Hypothalamus (tissue), 51 donors: ENCODE results near the gene KCNMB2.
"Not testable (repeated sequence)": the region's sequence is repeated elsewhere in the genome, so short reads cannot be mapped to it uniquely, and the experiment has no call there.

Experiments used
- DNase-seq, 51 donors: peaks; one replicate each; lab custom pipeline; 2025; lab: John Stamatoyannopoulos, UW

Gene KCNMB2

DNA sequence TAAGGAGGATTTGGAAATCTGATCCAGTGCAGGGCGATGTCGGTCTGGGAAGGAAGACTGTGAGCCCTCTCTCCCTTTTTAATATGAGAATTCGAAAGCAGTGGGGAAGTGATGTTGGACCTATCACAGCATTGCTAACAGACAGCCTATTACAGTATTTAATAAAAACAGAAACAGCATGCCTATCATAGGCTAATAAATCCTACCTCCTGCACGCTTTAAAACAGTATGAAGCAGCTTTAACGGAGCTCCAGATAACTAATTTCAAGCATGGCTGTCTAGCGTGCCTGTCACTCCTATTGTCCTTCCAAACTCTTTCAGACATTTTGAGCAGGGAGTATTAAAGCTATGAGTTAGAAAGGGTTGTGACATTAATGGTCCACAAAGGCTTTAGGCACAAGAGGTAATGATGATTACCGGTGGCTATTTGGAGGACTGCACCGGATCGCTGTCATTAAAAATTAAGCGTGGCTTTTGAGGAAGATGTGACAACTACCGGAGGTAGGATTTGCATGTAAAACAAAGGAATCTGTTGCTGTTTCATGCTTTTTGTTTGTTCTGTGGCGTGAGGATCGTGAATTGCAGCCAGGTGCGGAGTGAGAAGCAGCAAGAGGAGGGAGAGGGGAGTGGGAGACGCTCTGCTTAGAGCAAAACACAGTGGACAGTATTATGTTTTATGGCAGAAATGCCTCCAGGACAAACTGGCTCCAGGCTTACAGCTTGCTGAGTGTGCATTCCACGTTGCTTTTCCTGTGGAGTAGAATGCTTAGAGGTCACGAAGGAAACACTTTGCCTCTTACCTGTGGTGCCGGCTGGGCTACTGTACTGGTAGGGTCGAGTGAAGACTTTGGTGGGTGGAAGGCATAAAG lies at the start of gene KCNMB2:
Gene KCNMB2 (plus strand): TSS at position 226 of the 869 bp plus-strand sequence.
- DNase-seq = peak in 1 of 51 donors; percentile 7

DNA sequence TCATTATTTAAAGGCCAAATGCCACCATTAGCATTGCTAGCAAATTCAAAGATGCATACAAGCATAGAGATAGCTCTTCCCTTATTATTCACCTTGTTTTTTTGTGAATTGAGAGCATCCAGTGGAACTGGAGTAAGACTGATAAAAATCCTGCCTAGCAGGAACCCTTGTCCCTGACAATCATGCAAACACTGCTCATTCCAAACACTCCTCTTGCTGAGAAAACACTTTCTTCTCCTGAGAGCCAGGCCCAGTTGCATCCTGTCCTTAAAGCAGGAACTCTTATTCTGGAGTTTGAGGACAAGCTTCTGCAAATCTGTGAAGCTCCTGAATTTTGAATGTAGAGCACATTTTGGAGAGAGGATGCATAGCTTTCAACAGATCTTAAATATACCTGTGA lies 49.3 kb upstream of the KCNMB2 start:
- DNase-seq = no peak

DNA sequence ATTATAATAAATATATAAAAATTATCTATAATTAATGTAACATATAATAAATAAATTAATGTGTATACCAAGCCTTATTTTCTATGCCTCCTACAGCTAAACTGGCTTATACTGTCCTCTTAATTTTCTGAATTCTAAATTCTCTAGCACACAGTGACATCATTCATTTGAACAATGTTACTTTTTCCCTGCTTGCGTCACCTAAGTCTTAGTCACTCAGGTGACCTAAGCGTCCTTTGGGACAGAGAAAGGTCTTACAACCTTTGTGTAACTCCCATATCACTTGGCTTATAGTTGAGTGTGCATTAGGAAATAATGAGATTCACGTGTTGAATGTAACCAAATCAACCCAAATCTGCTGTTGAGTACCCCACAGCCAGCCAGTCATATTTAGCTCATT lies 48.5 kb upstream of the KCNMB2 start:
- no peak for DNase-seq

GRCh38 chr3:178491751-178492150 lies 44.5 kb upstream of the KCNMB2 start:
- no peak for DNase-seq

- no peak for DNase-seq
These were observed 43.7 kb upstream of the KCNMB2 start for GRCh38 chr3:178492491-178492890.

DNA sequence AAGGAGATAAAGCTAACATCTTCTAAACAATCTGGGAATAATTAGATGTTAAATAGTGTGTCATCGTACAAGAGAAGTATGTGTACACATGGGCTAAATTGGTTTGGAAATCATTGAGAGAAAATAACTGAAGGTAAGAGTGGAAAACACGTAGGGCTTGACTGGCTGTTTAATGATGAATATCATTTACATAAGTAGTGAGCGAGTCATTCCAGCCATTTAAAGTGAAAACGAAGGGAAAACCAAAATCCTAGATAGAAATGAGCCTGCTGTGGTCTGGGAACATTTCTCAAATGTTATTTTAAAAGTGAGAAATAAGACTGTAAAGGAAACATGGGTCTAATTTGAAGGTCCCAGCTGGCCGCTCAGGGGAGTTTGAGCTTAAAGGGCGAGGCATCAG lies 41.9 kb upstream of the KCNMB2 start:
- no peak for DNase-seq

GRCh38 chr3:178496911-178497310 lies 39.3 kb upstream of the KCNMB2 start:
- no peak for DNase-seq

DNA sequence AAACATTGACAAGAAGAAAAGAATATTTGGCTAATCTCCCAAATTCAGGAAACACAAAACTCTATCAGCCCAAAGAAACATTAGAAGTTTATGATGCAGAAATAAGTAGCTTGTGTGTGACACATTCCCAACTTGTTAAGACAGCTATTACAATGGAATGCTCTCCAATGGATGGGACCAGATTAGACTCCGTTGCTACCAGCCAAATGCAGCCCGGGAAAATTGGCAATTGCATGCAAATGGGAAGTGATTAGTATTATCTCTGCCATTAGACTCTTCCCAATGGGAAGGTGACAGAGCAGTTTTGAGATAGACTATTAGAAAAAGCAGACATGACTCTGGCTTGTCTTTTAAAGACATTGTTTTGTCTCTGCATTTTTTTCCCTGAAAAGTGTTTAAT lies 37.4 kb upstream of the KCNMB2 start:
- DNase-seq = no peak

DNA sequence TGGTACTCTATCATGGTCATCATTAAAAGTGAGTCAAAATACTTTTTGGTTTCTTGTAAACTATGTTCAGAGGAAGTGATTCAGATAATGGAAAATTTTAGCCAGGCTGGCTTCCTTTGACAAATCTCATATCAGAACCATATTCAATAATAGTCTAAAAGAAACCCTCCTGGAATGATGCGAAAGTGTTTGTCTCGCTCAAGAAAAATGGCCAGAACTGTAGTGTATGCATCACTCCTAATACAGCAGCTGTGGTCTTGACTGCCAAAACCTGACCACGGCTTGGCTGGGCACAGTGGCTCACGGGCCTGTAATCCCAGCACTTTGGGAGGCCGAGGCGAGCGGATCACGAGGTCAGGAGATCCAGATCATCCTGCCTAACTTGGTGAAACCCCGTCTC lies 35.6 kb upstream of the KCNMB2 start:
- no peak for DNase-seq

DNA sequence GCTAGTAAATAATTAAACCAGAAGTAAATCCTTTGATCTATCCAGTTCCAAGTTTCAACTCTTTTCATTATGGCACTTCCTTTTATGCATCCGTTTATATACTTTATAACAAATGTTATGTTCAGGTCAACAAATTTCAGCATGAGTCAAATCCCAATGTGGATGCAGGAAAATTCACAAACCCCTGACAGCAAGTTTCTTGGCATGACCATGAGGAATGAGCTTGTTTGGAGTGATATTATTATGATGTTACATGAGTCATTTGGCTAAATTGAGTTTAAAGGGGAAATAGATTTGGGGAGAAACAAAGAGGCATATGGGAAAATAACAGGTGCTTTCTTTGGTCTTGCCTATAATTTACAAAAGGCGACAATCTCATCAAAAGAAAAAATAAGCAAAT lies 32.1 kb upstream of the KCNMB2 start:
- DNase-seq = no peak

- DNase-seq = no peak
These were observed 30.4 kb upstream of the KCNMB2 start for GRCh38 chr3:178505832-178506231.

DNA sequence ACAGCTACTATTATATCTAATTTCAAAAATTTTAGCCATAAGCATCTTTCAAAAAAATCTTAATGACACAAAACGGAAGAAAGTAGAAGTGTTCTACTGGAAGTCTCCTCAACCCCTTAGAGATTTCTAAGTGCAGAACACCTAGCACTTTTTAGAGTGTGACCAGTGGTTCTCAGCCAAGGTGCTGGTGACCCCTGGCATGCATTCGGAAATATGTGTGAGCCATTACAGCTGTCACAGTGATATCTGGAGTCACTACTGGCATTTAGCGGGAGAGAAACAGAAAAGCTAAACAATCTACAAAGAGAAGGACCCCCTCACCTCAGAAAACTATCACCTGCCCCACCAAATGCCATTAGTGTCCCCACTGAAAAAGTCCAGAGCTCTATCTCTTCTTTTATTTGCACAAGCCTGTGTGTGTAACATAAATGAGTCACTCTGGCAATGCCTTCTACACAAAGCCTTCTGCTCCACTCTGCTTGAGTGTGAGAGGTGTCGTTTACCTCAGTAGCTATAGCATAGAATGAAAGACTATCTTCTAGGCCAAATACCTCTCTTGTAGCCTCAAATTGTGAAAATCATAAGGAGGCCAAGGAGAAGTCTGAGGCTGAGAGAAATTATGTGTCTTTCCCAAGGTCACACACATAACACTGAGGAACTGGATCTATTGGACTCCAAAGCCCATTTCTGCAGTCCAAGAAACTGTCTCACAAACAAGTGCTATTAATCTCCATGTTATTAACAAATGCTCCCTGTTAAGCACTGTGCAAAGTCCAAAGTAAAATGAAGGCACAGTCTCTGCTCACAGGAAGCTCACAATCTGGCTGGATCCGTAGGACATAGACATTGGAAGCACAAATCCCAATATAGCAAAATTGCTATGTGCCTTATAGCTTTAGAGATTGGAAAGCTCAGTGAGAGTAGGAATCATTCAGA lies 28.5 kb upstream of the KCNMB2 start:
- DNase-seq = no peak

DNA sequence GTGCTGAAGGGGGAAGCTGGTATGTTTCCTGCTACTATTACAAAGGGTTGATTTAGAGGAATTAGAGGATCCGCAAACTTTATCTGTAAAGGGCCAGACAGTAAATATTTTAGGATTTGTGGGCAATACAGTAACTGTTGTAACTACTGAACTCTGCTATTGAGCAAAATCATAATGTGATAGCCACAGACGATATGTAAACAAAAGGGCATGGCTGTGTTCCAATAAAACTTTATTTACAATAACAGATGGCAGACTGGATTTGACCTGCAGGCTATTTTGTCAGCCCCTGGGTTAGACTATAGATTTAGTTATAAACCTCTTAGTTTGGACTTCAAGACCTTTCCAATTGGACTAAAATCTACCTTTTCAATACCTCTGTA lies 27.8 kb upstream of the KCNMB2 start:
- DNase-seq = no peak

GRCh38 chr3:178510496-178510895 lies 25.7 kb upstream of the KCNMB2 start:
- DNase-seq = no peak

GRCh38 chr3:178512647-178513046 lies 23.6 kb upstream of the KCNMB2 start:
- no peak for DNase-seq

- no peak for DNase-seq
These were observed 22.5 kb upstream of the KCNMB2 start for GRCh38 chr3:178513546-178514380.

GRCh38 chr3:178514401-178514800 lies 21.8 kb upstream of the KCNMB2 start:
- DNase-seq = no peak

DNA sequence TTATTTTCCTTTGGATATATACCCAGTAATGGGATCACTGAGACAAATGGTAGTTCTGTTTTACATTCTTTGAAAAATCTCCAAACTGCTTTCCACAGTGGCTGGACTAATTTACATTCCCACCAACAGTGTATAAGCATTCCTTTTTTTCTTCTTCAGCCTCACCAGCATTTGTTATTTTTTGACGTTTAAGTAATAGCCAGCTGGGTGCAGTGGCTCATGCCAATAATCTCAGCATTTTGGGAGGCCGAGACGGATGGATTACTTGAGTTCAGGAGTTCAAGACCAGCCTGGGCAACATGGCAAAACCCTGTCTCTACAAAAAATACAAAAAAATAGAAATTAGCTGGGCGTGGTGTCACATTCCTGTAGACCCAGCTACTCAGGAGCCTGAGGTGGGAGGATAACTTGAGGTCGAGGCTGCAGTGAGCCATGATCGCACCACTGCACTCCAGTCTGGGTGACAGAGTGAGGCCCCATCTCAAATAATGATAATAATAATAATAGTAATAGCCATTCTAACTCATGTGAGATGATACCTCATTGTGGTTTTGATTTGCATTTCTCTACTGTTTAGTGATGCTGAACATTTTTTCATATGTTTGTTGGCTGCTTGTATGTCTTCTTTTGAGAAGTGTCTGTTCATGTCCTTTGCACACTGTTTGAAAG lies 21.0 kb upstream of the KCNMB2 start:
- DNase-seq = not testable (repeated sequence)

DNA sequence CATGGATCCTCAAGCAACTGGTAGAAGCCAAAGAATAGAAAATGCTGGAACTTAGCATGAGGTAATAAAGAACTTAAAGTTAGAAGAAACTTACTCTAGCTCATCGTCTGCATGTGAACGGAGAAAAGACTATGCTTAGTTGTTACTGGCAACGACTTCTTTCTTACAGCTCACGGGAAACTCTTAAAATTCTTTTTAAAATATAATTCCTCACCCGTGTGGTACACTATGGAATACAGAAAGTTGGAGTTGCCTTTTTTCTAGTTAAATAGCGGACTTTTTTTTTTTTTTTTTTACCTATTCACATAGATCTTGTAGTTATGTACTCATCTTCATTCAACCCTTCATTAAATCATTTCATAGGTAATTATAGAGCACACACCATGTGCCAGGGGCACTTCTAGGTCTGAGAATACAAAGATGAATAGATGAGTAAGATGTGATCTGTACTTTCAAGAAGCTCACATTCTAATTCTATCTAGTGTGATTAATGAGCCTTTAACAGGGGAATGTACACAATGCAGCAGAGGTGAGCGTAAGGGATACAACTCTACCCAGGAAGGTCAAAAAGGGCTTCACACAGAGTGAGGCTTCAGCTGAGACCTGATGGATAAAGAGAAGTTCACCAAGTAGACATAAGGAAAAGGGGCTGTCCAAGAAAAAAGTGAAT lies 18.4 kb upstream of the KCNMB2 start:
- no peak for DNase-seq
